GM06990 (cell line): ENCODE results near the gene C6.
"Not testable (repeated sequence)": the region's sequence is repeated elsewhere in the genome, so short reads cannot be mapped to it uniquely, and the experiment has no call there.

Experiments used
- DNase-seq: peaks from one replicate; pipeline ENCODE4 v3.0.0-alpha.2; 2011; ENCODE audit not compliant: insufficient read length; ENCODE audit errors: extremely low read depth
- H3K27me3 ChIP-seq: replicated peaks from 2 replicates; pipeline ENCODE4 v1.6.0; 2011; ENCODE audit warnings: low read length; ENCODE audit not compliant: control insufficient read depth, insufficient read depth
- H3K36me3 ChIP-seq: 2 replicates; pipeline ENCODE4 v1.5.1; 2011; ENCODE audit warnings: low read length; ENCODE audit not compliant: control insufficient read depth, insufficient read depth
- H3K4me3 ChIP-seq: replicated peaks from 2 replicates; pipeline ENCODE4 v1.5.1; 2011; ENCODE audit warnings: low read depth, mild to moderate bottlenecking, control low read depth, low read length
- CTCF ChIP-seq: IDR thresholded peaks from 2 replicates; pipeline ENCODE4 v1.5.1; 2011; ENCODE audit warnings: low read length, control low read depth, mild to moderate bottlenecking, inconsistent platforms; ENCODE audit not compliant: insufficient read depth, poor library complexity, severe bottlenecking

C6 gene

GRCh38 chr5:41196197-41196596 is 17.1 kb downstream of the C6 start:
- Histone ChIP-seq H3K27me3 (no peaks in the 10 kb centered on the region), H3K4me3 (no peak overlapping the region), H3K36me3 (no peaks in the 10 kb centered on the region)
- no peak for TF ChIP-seq CTCF
- no peak for DNase-seq

- no peak for TF ChIP-seq CTCF
- Histone ChIP-seq H3K36me3 (no peaks in the 10 kb centered on the region), H3K4me3 (no peak overlapping the region), H3K27me3 (no peaks in the 10 kb centered on the region)
- DNase-seq, result no peak
Measured at GRCh38 chr5:41195228-41195627, 18.1 kb downstream of the C6 start.

GRCh38 chr5:41194339-41194738 is 19.0 kb downstream of the C6 start:
- no peaks in the 10 kb centered on the region for H3K27me3 ChIP-seq
- no peak for TF ChIP-seq CTCF
- DNase-seq, result no peak
- H3K4me3 ChIP-seq, result no peak overlapping the region
- no peaks in the 10 kb centered on the region for H3K36me3 ChIP-seq

GRCh38 chr5:41193456-41194205 is 19.7 kb downstream of the C6 start:
- no peak for TF ChIP-seq CTCF
- no peak overlapping the region for H3K4me3 ChIP-seq
- DNase-seq, result no peak
- H3K27me3 ChIP-seq, result no peaks in the 10 kb centered on the region
- no peaks in the 10 kb centered on the region for H3K36me3 ChIP-seq

GRCh38 chr5:41191249-41191648 is 22.1 kb downstream of the C6 start:
- Histone ChIP-seq H3K36me3 (no peaks in the 10 kb centered on the region), H3K27me3 (no peaks in the 10 kb centered on the region), H3K4me3 (no peak overlapping the region)
- no peak for DNase-seq
- TF ChIP-seq CTCF, result no peak

GRCh38 chr5:41186143-41186542 is 27.2 kb downstream of the C6 start:
- Histone ChIP-seq H3K4me3 (no peak overlapping the region), H3K27me3 (no peaks in the 10 kb centered on the region), H3K36me3 (no peaks in the 10 kb centered on the region)
- no peak for TF ChIP-seq CTCF
- DNase-seq, result no peak

GRCh38 chr5:41183331-41183730 is 30.0 kb downstream of the C6 start:
- not testable (repeated sequence) for H3K36me3 ChIP-seq, H3K4me3 ChIP-seq, H3K27me3 ChIP-seq, DNase-seq
